ENCODE data around the gene TENM4.

Gene TENM4

GRCh38 chr11:78744202-78744601, 696.6 kb downstream of the TENM4 start:
- no peak for DNase-seq (ENCODE audit: low spot score)

- no peak for DNase-seq (ENCODE audit: low spot score)
These were observed 698.4 kb downstream of the TENM4 start for GRCh38 chr11:78742430-78742829.

- no peak for DNase-seq (ENCODE audit: low spot score)
These were observed 699.1 kb downstream of the TENM4 start for GRCh38 chr11:78741741-78742140.

- DNase-seq (ENCODE audit: low spot score) = no peak
These were observed 700.4 kb downstream of the TENM4 start for GRCh38 chr11:78740199-78741071.

GRCh38 chr11:78737891-78738290, 702.9 kb downstream of the TENM4 start:
- DNase-seq (ENCODE audit: low spot score) = no peak

- DNase-seq (ENCODE audit: low spot score) = no peak
These were observed 703.5 kb downstream of the TENM4 start for GRCh38 chr11:78737301-78737700.

- no peak for DNase-seq (ENCODE audit: low spot score)
These were observed 705.1 kb downstream of the TENM4 start for GRCh38 chr11:78735711-78736110.

GRCh38 chr11:78733031-78733430, 707.8 kb downstream of the TENM4 start:
- DNase-seq (ENCODE audit: low spot score) = no peak

- no peak for DNase-seq (ENCODE audit: low spot score)
These were observed 708.6 kb downstream of the TENM4 start for GRCh38 chr11:78732246-78732645.

GRCh38 chr11:78731027-78731426, 709.8 kb downstream of the TENM4 start:
- DNase-seq (ENCODE audit: low spot score) = no peak

- no peak for DNase-seq (ENCODE audit: low spot score)
These were observed 710.5 kb downstream of the TENM4 start for GRCh38 chr11:78730267-78730824.

GRCh38 chr11:78727816-78728215, 713.0 kb downstream of the TENM4 start:
- DNase-seq (ENCODE audit: low spot score) = no peak

- DNase-seq (ENCODE audit: low spot score) = no peak
These were observed 715.6 kb downstream of the TENM4 start for GRCh38 chr11:78725200-78725599.

GRCh38 chr11:78722786-78723185, 718.0 kb downstream of the TENM4 start:
- no peak for DNase-seq (ENCODE audit: low spot score)

- DNase-seq (ENCODE audit: low spot score) = no peak
These were observed 720.4 kb downstream of the TENM4 start for GRCh38 chr11:78720281-78720989.

- no peak for DNase-seq (ENCODE audit: low spot score)
These were observed 723.8 kb downstream of the TENM4 start for GRCh38 chr11:78717041-78717440.

- peak; percentile 70 for DNase-seq (ENCODE audit: low spot score)
These were observed 725.1 kb downstream of the TENM4 start for GRCh38 chr11:78715639-78716311.

- no peak for DNase-seq (ENCODE audit: low spot score)
These were observed 726.3 kb downstream of the TENM4 start for GRCh38 chr11:78714539-78714938.

GRCh38 chr11:78711735-78712134, 729.1 kb downstream of the TENM4 start:
- DNase-seq (ENCODE audit: low spot score) = no peak

GRCh38 chr11:78710417-78710816, 730.4 kb downstream of the TENM4 start:
- DNase-seq (ENCODE audit: low spot score) = no peak

GRCh38 chr11:78708388-78708787, 732.4 kb downstream of the TENM4 start:
- DNase-seq (ENCODE audit: low spot score) = peak; percentile 22

- DNase-seq (ENCODE audit: low spot score) = no peak
These were observed 734.3 kb downstream of the TENM4 start for GRCh38 chr11:78706551-78706950.

Data from AG08396 (cell line).